Aorta (tissue), 5 donors: ENCODE results near the gene MYO5C. TPM values are rescaled to one million over a fixed set of nuclear protein-coding genes. Genes with fewer than 3 reads are reported as not detected.

Experiments
- ATAC-seq: fragments of 200-7000 bp; cut with Tn5 transposase; one replicate; pipeline ENCODE4 v1.9.1; 2022; ENCODE audit warnings: moderate library complexity; ENCODE audit not compliant: low FRiP score
- DNase-seq, 2 donors: peaks; one replicate each; pipeline ENCODE4 v3.0.0-alpha.2; 2020
- H3K27ac ChIP-seq, 2 donors: one replicate each; pipeline ENCODE4 v1.5.1; 2013; ENCODE audit warnings: low read length in 2 of 2, mild to moderate bottlenecking in 2 of 2, moderate library complexity in 2 of 2, control low read depth in 1 of 2, inconsistent platforms in 1 of 2, low read depth in 1 of 2
- H3K27me3 ChIP-seq, 2 donors: one replicate each; pipeline ENCODE4 v1.6.1; 2013; ENCODE audit warnings: control low read depth in 1 of 2, low read length in 1 of 2, mild to moderate bottlenecking in 1 of 2, moderate library complexity in 1 of 2; ENCODE audit not compliant: insufficient read depth in 2 of 2, control insufficient read depth in 1 of 2
- H3K36me3 ChIP-seq, 2 donors: one replicate each; pipeline ENCODE4 v1.6.1; 2013; ENCODE audit warnings: control low read depth in 1 of 2, low read length in 1 of 2, mild to moderate bottlenecking in 1 of 2; ENCODE audit not compliant: insufficient read depth in 2 of 2, control insufficient read depth in 1 of 2
- H3K4me1 ChIP-seq, 2 donors: one replicate each; pipeline ENCODE4 v1.6.1; 2013; ENCODE audit warnings: low read length in 2 of 2, control low read depth in 1 of 2, mild to moderate bottlenecking in 1 of 2, moderate library complexity in 1 of 2; ENCODE audit not compliant: insufficient read depth in 2 of 2, control insufficient read depth in 1 of 2
- H3K4me3 ChIP-seq, 2 donors: one replicate each; pipeline ENCODE4 v1.5.1; 2013; ENCODE audit warnings: low read length in 2 of 2, control low read depth in 1 of 2, mild to moderate bottlenecking in 1 of 2
- H3K9me3 ChIP-seq: one replicate; pipeline ENCODE4 v1.6.1; 2013; ENCODE audit warnings: mild to moderate bottlenecking, low read length; ENCODE audit not compliant: control insufficient read depth
- WGBS, 2 donors: extraction: QIAGEN DNeasy Blood & Tissue Kit; methylation state at CpG; one replicate each; pipeline ENCODE4 v1.1.7; 2013; 5-methylcytosine and 5-hydroxymethylcytosine counted together
- intact Hi-C, 2 donors: fragments of 100-400 bp; cut with DNase I; formaldehyde crosslinking; loops; one replicate each; pipeline versions ENCODE4 v1.14.2 to v1.15.0; 2022
- polyA plus RNA-seq, 2 donors: library from polyadenylated mRNA; stranded (reverse); fragments of 200-250 nt; gene quantifications; one replicate each; pipeline ENCODE4 v1.2.3, GENCODE V29; 2013
- total RNA-seq, 2 donors: library from RNA; stranded (reverse); fragmentation: NEBNext Ultra II Directional; extraction: Animal tissue kit (Norgen Biotek cat#: 25700); gene quantifications; one replicate each; pipeline ENCODE4 v1.2.1, GENCODE V29; 2021
- donor health status: healthy with polysubstance abuse.
- donor health status: Bipolar disorder and iron deficiency.
- donor health status: DM: no; HTN: no; CAD: no.
- donor health status: DM: no; HTN: no; CAD: no.
- donor health status: DM: yes; HTN: yes; CAD: no.

The MYO5C gene
- total and polyA plus RNA-seq, 4 donors, result 0.08 to 15.3 (median 4.8) TPM

- WGBS, 2 donors, result 91 to 92% methylated on average over 4 of the region's 4 CpGs
Observed at GRCh38 chr15:52259503-52259902, 36.1 kb downstream of the MYO5C start.

DNA sequence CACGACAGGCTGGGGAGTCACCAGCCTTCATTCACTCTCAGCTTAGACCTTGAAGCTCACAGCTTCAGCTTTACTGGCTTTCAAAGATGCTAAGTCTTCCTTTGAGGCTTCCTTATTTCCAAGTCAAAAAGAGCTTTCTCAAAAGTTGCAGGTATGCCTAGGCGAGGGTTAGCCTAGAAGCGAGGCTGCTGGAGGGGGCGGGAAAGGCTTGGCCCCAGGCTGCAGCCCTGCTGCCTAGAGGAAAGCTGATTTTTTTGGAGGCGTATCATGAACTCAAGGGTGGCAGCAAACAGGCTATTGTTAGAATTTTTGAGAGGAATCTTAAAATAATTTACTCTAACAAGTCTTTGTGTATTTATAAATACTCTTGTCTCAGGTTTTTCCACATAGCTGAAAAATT lies 37.1 kb downstream of the MYO5C start:
- no peak overlapping the region for H3K4me3 ChIP-seq
- intact Hi-C loops, result loop anchor here in 1 of 2 donors (10.0 kb wide), 2 partner anchors 106 to 306 kb away; partner anchors contain the start of gene ARPP19
- 90 to 94% methylated on average over 5 of the region's 5 CpGs for WGBS, 2 donors

More at GRCh38 chr15:52259503-52259902, 36.1 kb downstream of the MYO5C start:
- intact Hi-C loops, result loop anchor here in 1 of 2 donors (10.0 kb wide), 2 partner anchors 105 to 305 kb away; partner anchors contain the start of gene ARPP19
- DNase-seq (no peak), ATAC-seq (no peak)
- H3K9me3 ChIP-seq, result no peaks in the 10 kb centered on the region
- no peak overlapping the region for H3K27ac ChIP-seq
- no peaks in the 10 kb centered on the region for H3K36me3 ChIP-seq
- H3K27me3 ChIP-seq, result no peaks in the 10 kb centered on the region
- no peaks in the 10 kb centered on the region for H3K4me1 ChIP-seq
- H3K4me3 ChIP-seq, result no peak overlapping the region

GRCh38 chr15:52257734-52258062 lies 37.9 kb downstream of the MYO5C start:
- Histone ChIP-seq H3K4me1 (peaks cover 0 to 2% of the 10 kb centered on the region in 2 donors), H3K4me3 (no peak overlapping the region), H3K27me3 (no peaks in the 10 kb centered on the region), H3K36me3 (no peaks in the 10 kb centered on the region), H3K9me3 (no peaks in the 10 kb centered on the region), H3K27ac (no peak overlapping the region)
- intact Hi-C loops, result loop anchor here (2.0 to 10.0 kb wide), 3 partner anchors 107 to 477 kb away; partner anchors contain the start of gene ARPP19 (in 1 of the 2)
- ATAC-seq (no peak), DNase-seq (no peak)
- 37 to 40% methylated on average over 5 of the region's 5 CpGs for WGBS, 2 donors

More for the DNA sequence above, 37.1 kb downstream of the MYO5C start:
- H3K36me3 ChIP-seq, result no peaks in the 10 kb centered on the region
- H3K27ac ChIP-seq, result no peak overlapping the region
- no peaks in the 10 kb centered on the region for H3K4me1 ChIP-seq
- H3K9me3 ChIP-seq, result no peaks in the 10 kb centered on the region
- no peak for DNase-seq
- no peak for ATAC-seq
- no peaks in the 10 kb centered on the region for H3K27me3 ChIP-seq

- intact Hi-C loops, result loop anchor here (2.0 to 10.0 kb wide), 3 partner anchors 108 to 478 kb away; partner anchors contain the start of gene ARPP19 (in 1 of the 2)
- Histone ChIP-seq H3K36me3 (no peaks in the 10 kb centered on the region), H3K27ac (no peak overlapping the region), H3K4me1 (peaks cover 0 to 2% of the 10 kb centered on the region in 2 donors), H3K9me3 (no peaks in the 10 kb centered on the region), H3K4me3 (no peak overlapping the region), H3K27me3 (no peaks in the 10 kb centered on the region)
- ATAC-seq, result no peak
- DNase-seq, result no peak
- WGBS, 2 donors, result 82 to 83% methylated on average over 10 of the region's 10 CpGs
Observed at GRCh38 chr15:52256930-52257733, 38.5 kb downstream of the MYO5C start.

DNA sequence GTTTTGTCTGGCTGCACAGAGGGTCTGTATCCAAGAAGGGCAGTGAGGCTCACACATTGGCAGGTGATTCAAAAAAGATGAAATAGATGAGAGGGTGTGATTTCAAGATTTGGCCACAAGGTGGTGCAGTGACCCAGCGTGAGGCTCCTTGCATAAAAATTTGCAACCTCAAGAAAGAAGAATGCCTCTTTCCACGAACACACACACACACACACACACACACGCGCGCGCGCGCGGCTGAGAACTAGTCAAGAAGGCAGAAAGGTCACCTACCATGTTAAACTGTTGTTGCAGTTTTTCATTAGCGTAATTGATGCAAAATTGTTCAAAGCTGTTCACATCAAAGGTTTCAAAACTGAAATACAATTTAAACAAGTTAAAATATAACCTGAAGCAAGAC lies 39.2 kb downstream of the MYO5C start:
- ATAC-seq (peak; percentile 81), DNase-seq (peak; percentile 70 to 84)
- Histone ChIP-seq H3K27ac (no peak overlapping the region), H3K4me1 (peaks cover 0 to 2% of the 10 kb centered on the region in 2 donors), H3K4me3 (no peak overlapping the region), H3K27me3 (no peaks in the 10 kb centered on the region), H3K9me3 (no peaks in the 10 kb centered on the region), H3K36me3 (no peaks in the 10 kb centered on the region)
- WGBS, 2 donors, result 3 to 6% methylated on average over 10 of the region's 10 CpGs
- intact Hi-C loops, result loop anchor here (2.0 to 10.0 kb wide), 3 partner anchors 108 to 478 kb away; partner anchors contain the start of gene ARPP19 (in 1 of the 2)

GRCh38 chr15:52255935-52256334 lies 39.7 kb downstream of the MYO5C start:
- Histone ChIP-seq H3K9me3 (no peaks in the 10 kb centered on the region), H3K36me3 (no peaks in the 10 kb centered on the region), H3K27me3 (no peaks in the 10 kb centered on the region), H3K27ac (no peak overlapping the region), H3K4me1 (peaks cover 0 to 2% of the 10 kb centered on the region in 2 donors), H3K4me3 (no peak overlapping the region)
- intact Hi-C loops, result loop anchor here (2.0 to 10.0 kb wide), 3 partner anchors 109 to 479 kb away; partner anchors contain the start of gene ARPP19 (in 1 of the 2)
- ATAC-seq (no peak), DNase-seq (no peak)
- WGBS, 2 donors, result 64 to 66% methylated on average over 6 of the region's 6 CpGs

DNA sequence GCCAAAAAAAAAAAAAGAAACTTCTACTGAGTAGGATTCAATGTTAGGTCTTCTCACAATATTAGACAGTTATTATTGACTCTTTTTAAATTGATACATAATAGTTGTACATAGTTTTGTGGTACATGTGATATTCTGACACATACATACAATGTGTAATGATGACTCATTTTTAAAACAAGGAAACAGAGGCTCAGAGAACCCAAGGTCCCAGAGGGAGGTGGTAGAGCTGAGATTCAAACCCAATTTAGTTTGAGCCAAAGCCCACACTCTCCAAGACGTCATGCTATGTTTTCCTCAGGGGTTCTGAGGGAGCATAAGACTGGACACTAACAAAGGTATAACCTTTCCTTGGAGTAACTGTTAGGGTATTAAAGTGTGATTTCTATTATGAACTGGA lies 40.6 kb downstream of the MYO5C start:
- 4 to 12% methylated on average over 1 of the region's 1 CpG for WGBS, 2 donors
- DNase-seq (no peak), ATAC-seq (no peak)
- H3K27me3 ChIP-seq, result no peaks in the 10 kb centered on the region
- H3K4me3 ChIP-seq, result no peak overlapping the region
- intact Hi-C loops, result loop anchor here in 1 of 2 donors (2.0 to 10.0 kb wide), 3 partner anchors 110 to 480 kb away; partner anchors contain the start of gene ARPP19
- H3K4me1 ChIP-seq, result peaks cover 0 to 2% of the 10 kb centered on the region in 2 donors
- H3K36me3 ChIP-seq, result no peaks in the 10 kb centered on the region
- no peaks in the 10 kb centered on the region for H3K9me3 ChIP-seq
- no peak overlapping the region for H3K27ac ChIP-seq

- no peak overlapping the region for H3K4me3 ChIP-seq
- H3K27ac ChIP-seq, result no peak overlapping the region
- intact Hi-C loops, result loop anchor here in 1 of 2 donors (2.0 to 10.0 kb wide), 3 partner anchors 110 to 480 kb away; partner anchors contain the start of gene ARPP19
- H3K27me3 ChIP-seq, result no peaks in the 10 kb centered on the region
- DNase-seq (no peak), ATAC-seq (no peak)
- H3K36me3 ChIP-seq, result no peaks in the 10 kb centered on the region
- 90 to 91% methylated on average over 4 of the region's 4 CpGs for WGBS, 2 donors
- H3K4me1 ChIP-seq, result peaks cover 0 to 2% of the 10 kb centered on the region in 2 donors
- H3K9me3 ChIP-seq, result no peaks in the 10 kb centered on the region
Observed at GRCh38 chr15:52254391-52254790, 41.2 kb downstream of the MYO5C start.
